OCI-LY7 (cell line): Measurements from ENCODE around the gene ABCD3. TPM values are rescaled to one million over a fixed set of nuclear protein-coding genes. Genes with fewer than 3 reads are reported as not detected.
"Not testable (repeated sequence)": the region's sequence is repeated elsewhere in the genome, so short reads cannot be mapped to it uniquely, and the experiment has no call there.

Experiments
- BruUV-seq: library from RNA; stranded (reverse); fragments of 400-500 nt; replicated peaks from 2 replicates; lab custom pipeline; 2021; lab: Mats Ljungman, UMichigan
- CTCF ChIA-PET: fragments of 300-600 bp; sonication (Branson Sonifier 250); formaldehyde crosslinking; loops from one replicate; lab custom pipeline; 2022; ENCODE audit warnings: antibody characterized with exemption; ENCODE audit not compliant: unreplicated experiment; lab: Charles Lee
- POLR2A ChIA-PET: fragments of 300-600 bp; sonication (Branson Sonifier 250); formaldehyde crosslinking; loops from one replicate; lab custom pipeline; 2022; ENCODE audit warnings: antibody characterized with exemption; lab: Charles Lee
- DNase-seq: peaks from one replicate; pipeline ENCODE4 v3.0.0-alpha.2; 2015; ENCODE audit warnings: low spot score
- H2AFZ ChIP-seq: fragments of 200-600 bp; sonication (generic), shearing (Covaris generic); 2 replicates; pipeline ENCODE4 v1.6.1; 2014; ENCODE audit warnings: mild to moderate bottlenecking, antibody characterized with exemption, low read length, moderate library complexity
- H3K27ac ChIP-seq: fragments of 200-600 bp; sonication (generic); 2 replicates; pipeline ENCODE4 v1.5.1; 2014; ENCODE audit warnings: mixed run types, low read depth, mild to moderate bottlenecking, moderate library complexity, low read length, inconsistent platforms; ENCODE audit not compliant: poor library complexity, severe bottlenecking
- H3K36me3 ChIP-seq: fragments of 200-600 bp; sonication (generic); 2 replicates; pipeline ENCODE4 v1.6.1; 2014; ENCODE audit warnings: mild to moderate bottlenecking, antibody characterized with exemption, low read length, moderate library complexity, mixed read lengths; ENCODE audit not compliant: insufficient read depth
- H3K4me1 ChIP-seq: fragments of 200-600 bp; sonication (generic); 2 replicates; pipeline ENCODE4 v1.5.1; 2014; ENCODE audit warnings: mild to moderate bottlenecking, low read length; ENCODE audit not compliant: insufficient read depth, poor library complexity, severe bottlenecking
- H3K4me2 ChIP-seq: fragments of 200-600 bp; sonication (generic); 2 replicates; pipeline ENCODE4 v1.6.1; 2014; ENCODE audit warnings: mild to moderate bottlenecking, low read length
- H3K4me3 ChIP-seq: fragments of 200-600 bp; sonication (generic); 2 replicates; pipeline ENCODE4 v1.5.1; 2014; ENCODE audit warnings: mild to moderate bottlenecking, low read depth, low read length; ENCODE audit not compliant: poor library complexity, severe bottlenecking
- H3K79me2 ChIP-seq: fragments of 200-600 bp; sonication (generic); 2 replicates; pipeline ENCODE4 v1.6.1; 2016; ENCODE audit warnings: low read depth, mild to moderate bottlenecking, low read length, moderate library complexity, mixed read lengths; ENCODE audit not compliant: insufficient read depth
- H3K9me2 ChIP-seq: fragments of 200-600 bp; sonication (generic); 2 replicates; pipeline ENCODE4 v1.6.1; 2016; ENCODE audit warnings: mild to moderate bottlenecking, low read length, mixed read lengths; ENCODE audit not compliant: insufficient read depth
- H3K9me3 ChIP-seq: fragments of 200-600 bp; sonication (generic); 2 replicates; pipeline ENCODE4 v1.6.1; 2014; ENCODE audit warnings: mild to moderate bottlenecking, mixed run types, low read length, mixed read lengths
- H4K20me1 ChIP-seq: fragments of 200-600 bp; sonication (generic); 2 replicates; pipeline ENCODE4 v1.6.1; 2014; ENCODE audit warnings: mild to moderate bottlenecking, antibody characterized with exemption, low read length, moderate library complexity, mixed read lengths; ENCODE audit not compliant: insufficient read depth
- EZH2phosphoT487 ChIP-seq: fragments of 200-600 bp; sonication (generic); IDR thresholded peaks from 2 replicates; pipeline ENCODE4 v1.6.1; 2018; ENCODE audit warnings: low read depth, borderline replicate concordance, mild to moderate bottlenecking, mixed run types, antibody characterized with exemption, low read length, moderate library complexity, mixed read lengths
- intact Hi-C: fragments of 100-400 bp; cut with micrococcal nuclease; formaldehyde crosslinking; loops from one replicate; pipeline ENCODE4 v1.10.0; 2022; ENCODE audit not compliant: unreplicated experiment
- total RNA-seq, 2 experiments: library from RNA; depleted of rRNA in 1 of 2; stranded (reverse); fragments of >200 nt in 1 of 2; shearing (Covaris generic) in 1 of 2; gene quantifications; 2 replicates each; pipeline ENCODE4 v1.2.3, GENCODE V29; 2014 to 2022
- TF ChIP-seq, protein P1 (sequence below): fragments of 200-600 bp; sonication (generic); conservative IDR thresholded peaks from 2 replicates; pipeline ENCODE4 v1.5.1; 2014; ENCODE audit warnings: mild to moderate bottlenecking, antibody characterized with exemption, low read length, moderate library complexity, mixed read lengths

ABCD3 gene
- total RNA-seq, 2 experiments from 2014 or later = 18.3 to 33.8 TPM

GRCh38 chr1:94560333-94560732 lies 142.1 kb downstream of the ABCD3 start:
- Histone ChIP-seq H3K9me2 (no peaks in the 10 kb centered on the region), H3K4me3 (no peak overlapping the region), H4K20me1 (no peaks in the 10 kb centered on the region), H2AFZ (no peak overlapping the region), H3K27ac (no peak overlapping the region), H3K9me3 (no peaks in the 10 kb centered on the region), H3K79me2 (no peaks in the 10 kb centered on the region), H3K4me1 (no peaks in the 10 kb centered on the region), H3K36me3 (no peaks in the 10 kb centered on the region), H3K4me2 (no peak overlapping the region)
- POLR2A ChIA-PET = interaction anchor here (0.7 kb wide), 2 partner anchors 12 to 135 kb away, joined by 3 to 6 read pairs; no protein-coding TSS in a partner anchor
- no peak for TF ChIP-seq EZH2phosphoT487
- TF ChIP-seq, protein P1, sequence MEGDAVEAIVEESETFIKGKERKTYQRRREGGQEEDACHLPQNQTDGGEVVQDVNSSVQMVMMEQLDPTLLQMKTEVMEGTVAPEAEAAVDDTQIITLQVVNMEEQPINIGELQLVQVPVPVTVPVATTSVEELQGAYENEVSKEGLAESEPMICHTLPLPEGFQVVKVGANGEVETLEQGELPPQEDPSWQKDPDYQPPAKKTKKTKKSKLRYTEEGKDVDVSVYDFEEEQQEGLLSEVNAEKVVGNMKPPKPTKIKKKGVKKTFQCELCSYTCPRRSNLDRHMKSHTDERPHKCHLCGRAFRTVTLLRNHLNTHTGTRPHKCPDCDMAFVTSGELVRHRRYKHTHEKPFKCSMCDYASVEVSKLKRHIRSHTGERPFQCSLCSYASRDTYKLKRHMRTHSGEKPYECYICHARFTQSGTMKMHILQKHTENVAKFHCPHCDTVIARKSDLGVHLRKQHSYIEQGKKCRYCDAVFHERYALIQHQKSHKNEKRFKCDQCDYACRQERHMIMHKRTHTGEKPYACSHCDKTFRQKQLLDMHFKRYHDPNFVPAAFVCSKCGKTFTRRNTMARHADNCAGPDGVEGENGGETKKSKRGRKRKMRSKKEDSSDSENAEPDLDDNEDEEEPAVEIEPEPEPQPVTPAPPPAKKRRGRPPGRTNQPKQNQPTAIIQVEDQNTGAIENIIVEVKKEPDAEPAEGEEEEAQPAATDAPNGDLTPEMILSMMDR = no peak
- no peak for DNase-seq
- intact Hi-C loops = no loop called here
- CTCF ChIA-PET = no interaction called here
- BruUV-seq = no TSS peak

DNA sequence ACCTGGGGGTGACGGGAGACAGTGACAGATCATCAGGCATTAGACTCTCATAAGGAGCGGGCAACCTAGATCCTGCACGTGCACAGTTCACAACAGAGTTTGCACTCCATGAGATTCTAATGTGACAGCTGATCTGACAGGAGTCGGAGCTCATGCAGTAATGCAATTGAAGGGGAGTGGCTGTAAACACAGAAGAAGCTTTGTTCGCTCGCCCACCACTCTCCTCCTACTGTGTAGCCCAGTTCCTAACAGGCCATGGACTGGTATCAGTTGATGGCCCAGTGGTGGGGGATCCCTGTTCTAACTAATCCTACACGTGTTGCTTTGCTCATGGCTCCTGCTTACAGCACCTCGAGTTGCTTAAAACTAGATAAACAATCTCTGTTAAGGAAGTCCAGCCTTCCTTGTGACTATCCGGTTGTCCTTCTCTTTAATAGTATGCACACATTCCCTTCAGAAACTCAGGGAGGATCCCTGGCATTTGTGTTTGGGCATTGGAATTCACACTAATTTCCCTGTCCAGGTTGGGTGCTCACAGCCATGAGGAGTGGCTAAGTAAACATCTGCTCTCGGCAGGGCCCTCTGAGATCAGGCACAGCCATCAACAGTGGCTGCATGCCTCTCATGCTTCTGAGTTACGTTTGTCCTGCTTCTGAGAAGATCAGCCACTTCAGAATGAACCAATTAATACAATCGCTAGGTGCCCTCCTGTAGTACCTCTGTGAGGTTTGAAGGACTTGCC lies 144.5 kb downstream of the ABCD3 start:
- Histone ChIP-seq H3K9me2 (no peaks in the 10 kb centered on the region), H2AFZ (no peak overlapping the region), H3K79me2 (no peaks in the 10 kb centered on the region), H3K27ac (no peak overlapping the region), H4K20me1 (no peaks in the 10 kb centered on the region), H3K4me3 (no peak overlapping the region), H3K9me3 (no peaks in the 10 kb centered on the region), H3K36me3 (no peaks in the 10 kb centered on the region), H3K4me1 (no peaks in the 10 kb centered on the region), H3K4me2 (no peak overlapping the region)
- intact Hi-C loops = no loop called here
- no peak for TF ChIP-seq EZH2phosphoT487
- TF ChIP-seq, protein P1 = no peak
- no TSS peak for BruUV-seq
- DNase-seq = no peak
- ChIA-PET CTCF (no interaction called here), POLR2A (no interaction called here)

- ChIA-PET CTCF (no interaction called here), POLR2A (interaction anchor here (1.5 kb wide), 1 partner anchor 10 kb away, joined by 3 read pairs; no protein-coding TSS in a partner anchor)
- no peaks in the 10 kb centered on the region for H3K4me1 ChIP-seq
- no peaks in the 10 kb centered on the region for H3K9me3 ChIP-seq
- H2AFZ ChIP-seq = no peak overlapping the region
- no peak for DNase-seq
- no peaks in the 10 kb centered on the region for H3K79me2 ChIP-seq
- H3K36me3 ChIP-seq = no peaks in the 10 kb centered on the region
- intact Hi-C loops = no loop called here
- H3K4me2 ChIP-seq = no peak overlapping the region
- no TSS peak for BruUV-seq
- no peaks in the 10 kb centered on the region for H4K20me1 ChIP-seq
- no peak for TF ChIP-seq EZH2phosphoT487
- TF ChIP-seq, protein P1 = no peak
- no peak overlapping the region for H3K27ac ChIP-seq
- no peaks in the 10 kb centered on the region for H3K9me2 ChIP-seq
- no peak overlapping the region for H3K4me3 ChIP-seq
Measured at GRCh38 chr1:94565901-94566300, 147.7 kb downstream of the ABCD3 start.

DNA sequence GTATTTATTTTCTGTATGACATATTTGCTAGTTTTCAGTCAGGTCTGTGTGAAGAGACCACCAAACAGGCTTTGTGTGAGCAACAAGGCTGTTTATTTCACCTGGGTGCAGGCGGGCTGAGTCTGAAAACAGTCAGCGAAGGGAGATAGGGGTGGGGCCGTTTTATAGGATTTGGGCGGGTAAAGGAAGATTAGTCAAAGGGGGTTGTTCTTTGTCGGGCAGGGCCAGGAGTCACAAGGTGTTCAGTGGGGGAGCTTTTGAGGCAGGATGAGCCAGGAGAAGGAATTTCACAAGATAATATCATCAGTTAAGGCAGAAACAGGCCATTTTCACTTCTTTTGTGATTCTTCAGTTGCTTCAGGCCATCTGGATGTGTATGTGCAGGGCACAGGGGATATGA lies 148.2 kb downstream of the ABCD3 start:
- H3K4me3 ChIP-seq, H3K9me3 ChIP-seq, DNase-seq, H3K79me2 ChIP-seq, H3K36me3 ChIP-seq, CTCF ChIA-PET, H3K4me2 ChIP-seq, H3K4me1 ChIP-seq, H3K9me2 ChIP-seq, BruUV-seq, POLR2A ChIA-PET, intact Hi-C loops, H3K27ac ChIP-seq, H2AFZ ChIP-seq, H4K20me1 ChIP-seq: not testable (repeated sequence)
